ENCODE measurements around the gene TFF2.

TFF2 gene

GRCh38 chr21:42383331-42383730 is 32.5 kb upstream of the TFF2 start:
- no peak for DNase-seq

- DNase-seq = no peak
Measured at GRCh38 chr21:42382915-42383314, 32.1 kb upstream of the TFF2 start.

GRCh38 chr21:42381347-42381984 is 30.7 kb upstream of the TFF2 start:
- DNase-seq = peak; percentile 61

- peak; percentile 56 for DNase-seq
Measured at GRCh38 chr21:42379426-42380215, 28.8 kb upstream of the TFF2 start.

- no peak for DNase-seq
Measured at GRCh38 chr21:42378418-42378817, 27.6 kb upstream of the TFF2 start.

GRCh38 chr21:42377951-42378340 is 27.2 kb upstream of the TFF2 start:
- no peak for DNase-seq

GRCh38 chr21:42377211-42377950 is 26.6 kb upstream of the TFF2 start:
- DNase-seq = no peak

GRCh38 chr21:42376338-42376982 is 25.7 kb upstream of the TFF2 start:
- no peak for DNase-seq

- no peak for DNase-seq
Measured at GRCh38 chr21:42375966-42376337, 25.2 kb upstream of the TFF2 start.

- DNase-seq = no peak
Measured at GRCh38 chr21:42375506-42375905, 24.7 kb upstream of the TFF2 start.

GRCh38 chr21:42374864-42375499 is 24.2 kb upstream of the TFF2 start:
- no peak for DNase-seq

- no peak for DNase-seq
Measured at GRCh38 chr21:42374457-42374856, 23.7 kb upstream of the TFF2 start.

- DNase-seq = no peak
Measured at GRCh38 chr21:42373908-42374455, 23.2 kb upstream of the TFF2 start.

GRCh38 chr21:42373196-42373907 is 22.6 kb upstream of the TFF2 start:
- no peak for DNase-seq

- DNase-seq = no peak
Measured at GRCh38 chr21:42370894-42371654, 20.3 kb upstream of the TFF2 start.

GRCh38 chr21:42369821-42370220 is 19.0 kb upstream of the TFF2 start:
- DNase-seq = no peak

- DNase-seq = no peak
Measured at GRCh38 chr21:42367367-42368165, 16.8 kb upstream of the TFF2 start.

- no peak for DNase-seq
Measured at GRCh38 chr21:42366292-42367010, 15.7 kb upstream of the TFF2 start, which contains the start of gene TFF1. TSS of gene TFF1 (minus strand) at chr21:42366535. CDS start at chr21:42366495, 40 bp downstream.

GRCh38 chr21:42365770-42366169 is 15.0 kb upstream of the TFF2 start:
- DNase-seq = no peak
